Tibial nerve (tissue), 4 donors: ENCODE measurements around the gene GUK1.

ENCODE experiments used
- EP300 ChIP-seq, 2 donors: sonication (generic); formaldehyde crosslinking; IDR thresholded peaks; one replicate each; pipeline ENCODE4 v1.6.1; 2017; ENCODE audit warnings: antibody characterized with exemption in 2 of 2, mild to moderate bottlenecking in 1 of 2
- POLR2A ChIP-seq, 2 donors: fragments of 450-650 bp; IDR thresholded peaks; one replicate each; pipeline ENCODE4 v1.6.1; 2017; ENCODE audit warnings: antibody characterized with exemption in 2 of 2, mild to moderate bottlenecking in 2 of 2, moderate library complexity in 2 of 2
- TF ChIP-seq, protein P1 (sequence below), 5 experiments: fragments of 200-600 bp in 3 of 5; fragments of 450-650 bp in 2 of 5; sonication (generic) in 3 of 5; IDR thresholded peaks; one replicate each; pipeline ENCODE4 v1.5.1; 2016 to 2019; ENCODE audit warnings: antibody characterized with exemption in 5 of 5, mild to moderate bottlenecking in 3 of 5, moderate library complexity in 2 of 5

DNA sequence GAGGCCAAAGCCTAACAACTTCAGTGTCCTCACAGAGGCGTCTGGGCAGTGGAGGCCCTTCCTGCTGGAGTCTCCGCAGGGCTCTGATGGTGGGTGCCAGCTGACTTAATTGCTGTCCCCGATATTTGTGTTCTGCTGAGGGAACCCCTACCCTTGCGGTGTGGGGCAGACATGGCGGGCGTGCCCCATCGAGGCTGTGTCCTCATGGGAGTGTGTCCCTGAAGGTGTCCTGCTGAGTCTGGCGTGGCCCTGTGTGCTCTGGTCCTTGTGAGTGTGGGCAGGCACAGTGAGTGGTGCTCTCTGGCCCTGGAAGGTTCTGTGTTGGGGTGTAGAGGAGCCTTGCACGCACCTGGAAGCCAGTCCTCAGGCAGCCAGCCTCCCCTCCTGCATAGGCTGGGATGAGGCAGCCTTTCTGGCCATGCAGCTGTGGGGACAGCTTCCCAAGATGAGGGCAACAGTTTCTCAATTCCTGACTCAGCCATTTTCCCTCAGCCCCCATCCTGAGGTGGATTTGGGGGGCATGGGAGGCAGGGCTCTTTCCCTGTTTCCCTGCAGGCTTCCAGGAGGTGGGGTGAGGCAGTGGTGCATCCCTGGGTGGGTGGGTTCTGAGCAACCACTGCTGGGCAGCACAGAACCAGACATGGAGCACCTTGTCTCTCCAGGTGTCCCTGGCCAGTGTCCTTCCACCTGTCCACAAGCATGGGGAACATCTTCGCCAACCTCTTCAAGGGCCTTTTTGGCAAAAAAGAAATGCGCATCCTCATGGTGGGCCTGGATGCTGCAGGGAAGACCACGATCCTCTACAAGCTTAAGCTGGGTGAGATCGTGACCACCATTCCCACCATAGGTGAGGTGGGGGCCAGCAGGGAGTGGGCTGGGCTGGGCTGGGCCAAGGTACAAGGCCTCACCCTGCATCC lies 43.4 kb upstream of the GUK1 start:
- TF ChIP-seq EP300 (IDR thresholded peaks at IDR 0.05) (no peak), POLR2A (IDR thresholded peaks at IDR 0.05) (no peak)
- TF ChIP-seq, protein P1, sequence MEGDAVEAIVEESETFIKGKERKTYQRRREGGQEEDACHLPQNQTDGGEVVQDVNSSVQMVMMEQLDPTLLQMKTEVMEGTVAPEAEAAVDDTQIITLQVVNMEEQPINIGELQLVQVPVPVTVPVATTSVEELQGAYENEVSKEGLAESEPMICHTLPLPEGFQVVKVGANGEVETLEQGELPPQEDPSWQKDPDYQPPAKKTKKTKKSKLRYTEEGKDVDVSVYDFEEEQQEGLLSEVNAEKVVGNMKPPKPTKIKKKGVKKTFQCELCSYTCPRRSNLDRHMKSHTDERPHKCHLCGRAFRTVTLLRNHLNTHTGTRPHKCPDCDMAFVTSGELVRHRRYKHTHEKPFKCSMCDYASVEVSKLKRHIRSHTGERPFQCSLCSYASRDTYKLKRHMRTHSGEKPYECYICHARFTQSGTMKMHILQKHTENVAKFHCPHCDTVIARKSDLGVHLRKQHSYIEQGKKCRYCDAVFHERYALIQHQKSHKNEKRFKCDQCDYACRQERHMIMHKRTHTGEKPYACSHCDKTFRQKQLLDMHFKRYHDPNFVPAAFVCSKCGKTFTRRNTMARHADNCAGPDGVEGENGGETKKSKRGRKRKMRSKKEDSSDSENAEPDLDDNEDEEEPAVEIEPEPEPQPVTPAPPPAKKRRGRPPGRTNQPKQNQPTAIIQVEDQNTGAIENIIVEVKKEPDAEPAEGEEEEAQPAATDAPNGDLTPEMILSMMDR (IDR thresholded peaks at IDR 0.05) = no peak
